Astrocyte of the cerebellum (primary cell): ENCODE results near the gene TTN.

ENCODE experiments used
- DNase-seq: peaks from one replicate; pipeline ENCODE4 v3.0.0-alpha.2; 2011; ENCODE audit warnings: low read depth
- H3K4me3 ChIP-seq: 2 replicates; pipeline ENCODE4 v1.5.1; 2011; ENCODE audit warnings: mild to moderate bottlenecking, low read depth, low read length, moderate library complexity
- in situ Hi-C: cut with HindIII; loops from 2 replicates; pipeline ENCODE4 v1.10.0; 2017; ENCODE audit warnings: low sequenced_read_pairs
- TF ChIP-seq, protein P1 (sequence below): IDR thresholded peaks from 2 replicates; pipeline ENCODE4 v1.5.1; 2012; ENCODE audit warnings: low read length, low read depth, moderate library complexity, mild to moderate bottlenecking; ENCODE audit errors: missing control alignments

The TTN gene

DNA sequence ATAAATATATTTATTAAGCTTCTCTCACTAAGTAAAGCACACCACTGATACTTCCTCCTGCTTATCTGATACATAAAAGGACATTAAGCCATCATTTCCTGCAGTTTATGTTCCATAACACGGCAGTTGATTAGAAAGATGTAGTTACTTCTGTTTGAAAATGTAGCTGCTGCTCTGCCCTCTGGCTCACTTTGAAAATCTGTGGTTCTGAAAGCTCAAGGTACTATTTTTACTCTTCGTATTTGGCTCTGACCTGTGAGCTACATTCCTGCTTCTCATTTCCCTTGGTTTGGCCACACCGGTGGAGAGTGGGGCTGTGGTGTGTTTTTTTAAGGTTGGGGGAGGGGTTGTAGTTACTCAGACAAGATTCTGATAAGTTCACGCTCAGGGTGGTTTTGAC lies 12.8 kb upstream of the TTN start:
- TF ChIP-seq, protein P1, sequence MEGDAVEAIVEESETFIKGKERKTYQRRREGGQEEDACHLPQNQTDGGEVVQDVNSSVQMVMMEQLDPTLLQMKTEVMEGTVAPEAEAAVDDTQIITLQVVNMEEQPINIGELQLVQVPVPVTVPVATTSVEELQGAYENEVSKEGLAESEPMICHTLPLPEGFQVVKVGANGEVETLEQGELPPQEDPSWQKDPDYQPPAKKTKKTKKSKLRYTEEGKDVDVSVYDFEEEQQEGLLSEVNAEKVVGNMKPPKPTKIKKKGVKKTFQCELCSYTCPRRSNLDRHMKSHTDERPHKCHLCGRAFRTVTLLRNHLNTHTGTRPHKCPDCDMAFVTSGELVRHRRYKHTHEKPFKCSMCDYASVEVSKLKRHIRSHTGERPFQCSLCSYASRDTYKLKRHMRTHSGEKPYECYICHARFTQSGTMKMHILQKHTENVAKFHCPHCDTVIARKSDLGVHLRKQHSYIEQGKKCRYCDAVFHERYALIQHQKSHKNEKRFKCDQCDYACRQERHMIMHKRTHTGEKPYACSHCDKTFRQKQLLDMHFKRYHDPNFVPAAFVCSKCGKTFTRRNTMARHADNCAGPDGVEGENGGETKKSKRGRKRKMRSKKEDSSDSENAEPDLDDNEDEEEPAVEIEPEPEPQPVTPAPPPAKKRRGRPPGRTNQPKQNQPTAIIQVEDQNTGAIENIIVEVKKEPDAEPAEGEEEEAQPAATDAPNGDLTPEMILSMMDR = no peak
- in situ Hi-C loops = no loop called here
- no peak for DNase-seq
- H3K4me3 ChIP-seq = no peak overlapping the region

DNA sequence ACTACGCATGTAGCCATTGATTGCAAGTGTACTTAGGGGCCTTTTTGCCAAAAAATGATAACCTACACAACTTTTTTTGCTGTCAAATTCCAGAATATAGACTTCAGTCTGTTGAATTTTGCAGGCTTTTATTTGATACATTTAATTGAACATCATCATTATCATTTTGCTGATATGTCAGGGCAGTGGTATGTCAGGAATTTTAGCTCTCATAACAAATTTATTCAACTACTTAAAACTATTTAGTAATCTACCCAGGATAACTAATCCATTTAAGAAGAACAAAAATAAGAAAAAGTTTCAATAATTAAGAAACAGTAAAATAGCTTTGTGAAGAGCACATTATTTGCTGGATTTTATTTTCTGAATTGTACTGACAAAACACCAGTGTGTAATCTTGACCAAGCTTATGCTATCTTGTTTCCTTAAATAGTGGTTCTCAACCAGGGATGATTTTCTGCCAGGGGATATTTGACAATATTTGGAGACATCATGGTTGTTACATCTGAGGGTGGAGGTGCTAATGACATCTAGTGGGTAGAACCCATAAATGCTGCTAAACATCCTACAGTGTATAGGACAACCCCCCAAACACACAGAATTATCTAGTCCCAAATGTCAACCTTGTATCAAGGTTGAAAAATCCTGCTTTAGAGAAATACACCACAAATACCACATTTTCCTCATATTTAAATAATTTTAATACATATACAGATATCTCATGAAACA lies 12.1 kb upstream of the TTN start:
- no peak for DNase-seq
- TF ChIP-seq, protein P1 = no peak
- H3K4me3 ChIP-seq = no peak overlapping the region
- in situ Hi-C loops = no loop called here

DNA sequence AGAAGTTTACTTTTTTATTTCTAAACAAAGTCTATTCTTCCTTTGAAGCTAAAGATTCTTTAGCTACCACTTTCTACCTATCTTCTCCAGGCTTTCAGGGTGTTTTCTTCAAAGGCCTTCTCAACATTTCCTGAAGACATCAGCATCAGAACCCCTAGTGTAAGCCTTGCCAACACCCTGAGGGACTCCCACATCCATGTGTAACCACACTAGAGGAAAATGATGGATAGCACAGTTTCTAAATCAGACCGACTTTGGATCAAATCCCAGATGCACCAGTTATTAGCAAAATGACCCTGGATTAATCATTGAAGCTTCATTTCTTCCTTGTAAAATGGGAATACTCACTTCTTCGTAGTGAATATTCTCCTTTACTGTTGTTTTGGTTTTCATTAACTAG lies 4.7 kb upstream of the TTN start:
- TF ChIP-seq, protein P1 = no peak
- no peak overlapping the region for H3K4me3 ChIP-seq
- DNase-seq = peak; percentile 23
- in situ Hi-C loops = no loop called here

DNA sequence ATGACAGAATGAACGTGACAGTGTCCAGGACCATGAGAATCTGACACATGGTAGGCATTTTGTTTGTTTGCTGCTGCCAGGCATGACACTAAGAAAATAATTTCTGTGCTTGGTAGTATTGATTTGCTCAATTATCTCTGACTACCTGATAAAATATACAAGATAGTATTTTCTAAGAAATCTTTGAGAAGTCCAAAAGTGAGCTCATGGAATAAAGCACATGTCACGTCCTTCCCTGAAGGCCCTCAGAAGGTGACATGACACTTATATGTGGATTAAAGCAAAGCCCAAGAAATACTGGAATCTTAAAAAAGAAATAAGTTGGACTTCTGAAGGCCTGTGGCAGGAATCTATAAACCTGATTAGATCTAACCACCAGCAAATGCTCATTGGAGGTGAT lies 3.8 kb upstream of the TTN start:
- TF ChIP-seq, protein P1 = no peak
- DNase-seq = no peak
- H3K4me3 ChIP-seq = no peak overlapping the region
- in situ Hi-C loops = no loop called here

DNA sequence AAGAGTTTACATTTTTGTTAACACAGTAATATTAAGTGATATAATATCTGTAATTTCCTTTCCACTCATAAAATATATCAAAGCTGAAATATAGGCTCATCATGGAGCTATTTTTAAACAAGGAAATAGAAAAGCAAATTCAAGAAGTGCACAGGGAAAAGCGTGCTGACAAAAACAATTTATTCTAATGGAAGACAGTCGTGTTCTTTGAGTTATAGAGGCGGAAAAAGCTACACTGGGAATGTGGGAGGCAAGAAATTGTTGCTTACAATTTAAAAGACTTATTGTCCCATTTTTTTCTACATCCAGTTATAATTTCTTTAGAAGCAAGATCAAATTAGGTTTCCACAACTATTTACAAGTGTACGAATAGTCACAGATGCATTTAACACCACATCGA lies 3.2 kb upstream of the TTN start:
- no peak for DNase-seq
- H3K4me3 ChIP-seq = no peak overlapping the region
- TF ChIP-seq, protein P1 = no peak
- in situ Hi-C loops = no loop called here

DNA sequence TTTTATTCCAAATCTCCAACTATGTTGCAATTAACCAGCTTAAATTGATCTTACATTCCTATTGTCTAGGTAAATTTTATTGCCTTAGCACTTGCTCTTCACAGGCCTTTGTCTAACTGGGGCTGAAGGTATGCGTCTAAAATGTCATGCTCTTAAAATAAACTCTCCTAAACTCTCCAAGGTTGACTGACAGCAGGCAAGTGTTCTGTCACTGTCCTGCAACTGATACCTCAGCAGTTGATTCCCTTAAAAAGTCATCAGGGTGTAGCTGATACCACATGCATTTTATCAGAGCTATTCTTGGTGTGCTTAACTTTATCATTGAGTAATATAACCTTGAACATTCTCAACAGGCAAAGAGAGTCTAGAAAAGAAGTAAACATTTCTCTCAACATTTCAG lies 680 bp downstream of the TTN start:
- in situ Hi-C loops = no loop called here
- no peak for DNase-seq
- TF ChIP-seq, protein P1 = no peak
- no peak overlapping the region for H3K4me3 ChIP-seq
